Astrocyte of the cerebellum (primary cell): ENCODE data around the gene HOXA5.
A peak's percentile ranks its signal among the peaks of the same experiment; 100 is the strongest.

ENCODE experiments used
- DNase-seq: peaks from one replicate; pipeline ENCODE4 v3.0.0-alpha.2; 2011; ENCODE audit warnings: low read depth
- H3K4me3 ChIP-seq: 2 replicates; pipeline ENCODE4 v1.5.1; 2011; ENCODE audit warnings: mild to moderate bottlenecking, low read depth, low read length, moderate library complexity
- CTCF ChIP-seq: IDR thresholded peaks from 2 replicates; pipeline ENCODE4 v1.5.1; 2012; ENCODE audit warnings: low read length, low read depth, moderate library complexity, mild to moderate bottlenecking; ENCODE audit errors: missing control alignments
- in situ Hi-C: cut with HindIII; loops from 2 replicates; pipeline ENCODE4 v1.10.0; 2017; ENCODE audit warnings: low sequenced_read_pairs

The HOXA5 gene

GRCh38 chr7:27146491-27147198 is 3.2 kb upstream of the HOXA5 start:
- in situ Hi-C loops = no loop called here
- H3K4me3 ChIP-seq = no peak overlapping the region
- no peak for DNase-seq
- TF ChIP-seq CTCF = no peak

- H3K4me3 ChIP-seq = no peak overlapping the region
- no peak for DNase-seq
- in situ Hi-C loops = no loop called here
- TF ChIP-seq CTCF = no peak
These were observed 2.5 kb upstream of the HOXA5 start for GRCh38 chr7:27145914-27146412.

- in situ Hi-C loops = no loop called here
- DNase-seq = no peak
- H3K4me3 ChIP-seq = no peak overlapping the region
- no peak for TF ChIP-seq CTCF
These were observed 1.9 kb upstream of the HOXA5 start for GRCh38 chr7:27145165-27145913.

- H3K4me3 ChIP-seq = no peak overlapping the region
- TF ChIP-seq CTCF = no peak
- DNase-seq = no peak
- in situ Hi-C loops = no loop called here
These were observed 1.3 kb upstream of the HOXA5 start for GRCh38 chr7:27144781-27145164.

GRCh38 chr7:27143950-27144780 is 684 bp upstream of the HOXA5 start:
- in situ Hi-C loops = no loop called here
- H3K4me3 ChIP-seq = no peak overlapping the region
- TF ChIP-seq CTCF = no peak
- DNase-seq = no peak

GRCh38 chr7:27142580-27143022 is 880 bp downstream of the HOXA5 start:
- H3K4me3 ChIP-seq = peak overlapping the region; percentile 31
- no peak for TF ChIP-seq CTCF
- no peak for DNase-seq
- in situ Hi-C loops = no loop called here
